NB4 (cell line): ENCODE measurements around the gene TCF23.

ENCODE experiments used
- DNase-seq: peaks from one replicate; pipeline ENCODE4 v3.0.0; 2010; ENCODE audit warnings: low read depth
- H3K4me3 ChIP-seq: one replicate; pipeline ENCODE4 v1.5.1; 2011; ENCODE audit warnings: mild to moderate bottlenecking, low read depth, low read length, moderate library complexity
- CTCF ChIP-seq: IDR thresholded peaks from one replicate; pipeline ENCODE4 v1.5.1; 2012; ENCODE audit warnings: low read depth, low read length
- MAX ChIP-seq: IDR thresholded peaks from 2 replicates; pipeline ENCODE4 v1.6.1; 2011; ENCODE audit warnings: low read depth, low read length
- MYC ChIP-seq: IDR thresholded peaks from 2 replicates; pipeline ENCODE4 v1.6.1; 2011; ENCODE audit warnings: low read depth, low read length
- POLR2A ChIP-seq: IDR thresholded peaks from 2 replicates; pipeline ENCODE4 v1.6.1; 2011; ENCODE audit warnings: mild to moderate bottlenecking; ENCODE audit not compliant: insufficient read length; ENCODE audit errors: extremely low read depth

The TCF23 gene

GRCh38 chr2:27121906-27122305 is 26.9 kb upstream of the TCF23 start:
- no peak overlapping the region for H3K4me3 ChIP-seq
- no peak for TF ChIP-seq CTCF
- TF ChIP-seq MAX: no peak
- TF ChIP-seq MYC: no peak
- TF ChIP-seq POLR2A: no peak
- DNase-seq: no peak

DNA sequence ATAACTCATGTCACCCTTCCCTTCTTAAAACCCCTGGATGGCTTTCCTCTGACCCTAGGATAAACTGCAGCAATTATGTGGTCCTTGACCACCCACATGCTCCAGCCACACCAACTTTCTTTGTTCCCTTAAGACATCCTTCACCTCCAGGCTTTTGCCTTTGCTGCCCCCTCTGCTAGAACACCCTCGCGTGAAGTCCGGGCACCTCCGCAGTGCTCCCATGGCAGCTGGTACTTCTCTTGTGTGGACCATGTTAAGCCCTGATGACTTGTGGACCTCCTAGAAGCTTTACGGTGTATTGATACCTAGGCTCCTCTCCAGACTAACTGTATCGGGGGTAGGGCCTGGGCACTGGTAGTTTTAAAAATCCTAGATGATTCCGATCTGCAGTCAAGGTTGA is 26.0 kb upstream of the TCF23 start:
- DNase-seq: no peak
- TF ChIP-seq CTCF (no peak), MYC (no peak), MAX (no peak), POLR2A (no peak)
- no peak overlapping the region for H3K4me3 ChIP-seq

GRCh38 chr2:27123302-27124150 is 25.3 kb upstream of the TCF23 start, which contains the start of gene ABHD1:
Gene ABHD1, plus strand, starts transcription at chr2:27123815. Its CDS starts 134 bp downstream, at chr2:27123949.
- TF ChIP-seq CTCF (no peak), MYC (no peak), MAX (no peak; the same call in 1 of the 2 replicates), POLR2A (no peak)
- H3K4me3 ChIP-seq: peak within 1 kb of the TSS; percentile 58
- peak; percentile 69 for DNase-seq

- TF ChIP-seq MYC: no peak
- TF ChIP-seq POLR2A: no peak
- no peak for TF ChIP-seq CTCF
- TF ChIP-seq MAX: no peak
- DNase-seq: no peak
Observed at GRCh38 chr2:27125104-27125503, 23.7 kb upstream of the TCF23 start.

GRCh38 chr2:27126252-27126710 is 22.5 kb upstream of the TCF23 start:
- TF ChIP-seq MYC (no peak), CTCF (no peak)
- H3K4me3 ChIP-seq: no peak overlapping the region
- DNase-seq: no peak

More at GRCh38 chr2:27125104-27125503, 23.7 kb upstream of the TCF23 start:
- no peak overlapping the region for H3K4me3 ChIP-seq
